ENCODE results near the gene MAFF. TPM values are rescaled to one million over a fixed set of nuclear protein-coding genes. Genes with fewer than 3 reads are reported as not detected.

MAFF gene
- total and polyA plus RNA-seq, 9 of the 15 experiments (the other 6 are each of a cell fraction or from before 2014, with no cell fraction given), result 0.51 to 8.0 (median 5.4) TPM

GRCh38 chr22:38214302-38215056 is 12.7 kb downstream of the MAFF start (continued):
- peak; percentile 39; the same call in 1 of the 2 replicates for TF ChIP-seq KLF13 (tag; IDR thresholded peaks at IDR 0.05; ENCODE audit: borderline replicate concordance, low read depth)
- no peak for TF ChIP-seq ZBTB12 (CRISPR knock-in tag; IDR thresholded peaks at IDR 0.05)
- no peak for TF ChIP-seq CREBBP (IDR thresholded peaks at IDR 0.05; ENCODE audit: low read depth, low read length)
- no peak for TF ChIP-seq ZNF830 (CRISPR knock-in tag; IDR thresholded peaks at IDR 0.05)
- TF ChIP-seq TAL1 (IDR thresholded peaks at IDR 0.05), result no peak
- peak; percentile 77 for TF ChIP-seq MYC (IDR thresholded peaks at IDR 0.05; ENCODE audit: low read depth, low read length)
- TF ChIP-seq MYC (CRISPR knock-in tag; IDR thresholded peaks at IDR 0.05; ENCODE audit: borderline replicate concordance, low read depth), result no peak
- TF ChIP-seq FOXJ2 (tag; IDR thresholded peaks at IDR 0.05), result no peak
- no peak for TF ChIP-seq HDGF (IDR thresholded peaks at IDR 0.05)
- TF ChIP-seq, protein P1, sequence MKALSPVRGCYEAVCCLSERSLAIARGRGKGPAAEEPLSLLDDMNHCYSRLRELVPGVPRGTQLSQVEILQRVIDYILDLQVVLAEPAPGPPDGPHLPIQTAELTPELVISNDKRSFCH (CRISPR knock-in tag; IDR thresholded peaks at IDR 0.05), result no peak
- TF ChIP-seq, protein P1 (tag; IDR thresholded peaks at IDR 0.05), result peak; percentile 68; the same call in 1 of the 2 replicates
- peak; percentile 27 for TF ChIP-seq SAP30 (IDR thresholded peaks at IDR 0.05; ENCODE audit: borderline replicate concordance, insufficient read depth, low read depth, low read length, poor library complexity, severe bottlenecking)
- no peak for TF ChIP-seq ZNF146 (CRISPR knock-in tag; IDR thresholded peaks at IDR 0.05; ENCODE audit: unreplicated experiment)
- peak in 2 of 3 experiments; percentile 44 to 62; a peak in 4 of 6 replicates for TF ChIP-seq CTCF (IDR thresholded peaks at IDR 0.05 in 2 of 3, conservative IDR thresholded peaks at IDR 0.05 in 1 of 3; ENCODE audit: insufficient read depth in 2 of 3, low read depth in 1 of 3, low read length in 3 of 3)
- TF ChIP-seq ZNF583 (CRISPR knock-in tag; IDR thresholded peaks at IDR 0.05), result no peak
- TF ChIP-seq MAZ (CRISPR knock-in tag; conservative IDR thresholded peaks at IDR 0.05 in 1 of 2, IDR thresholded peaks at IDR 0.05 in 1 of 2), result peak in 1 of 2 experiments; percentile 49; a peak in 2 of 4 replicates
- TF ChIP-seq PTTG1 (tag; IDR thresholded peaks at IDR 0.05; ENCODE audit: low read depth), result no peak
- TF ChIP-seq ZFP30 (CRISPR knock-in tag; IDR thresholded peaks at IDR 0.05; ENCODE audit: borderline replicate concordance), result no peak
- TF ChIP-seq PHB2 (IDR thresholded peaks at IDR 0.05; ENCODE audit: low read depth), result no peak
- no peak for TF ChIP-seq LCOR (CRISPR knock-in tag; IDR thresholded peaks at IDR 0.05)
- TF ChIP-seq IRF9 (tag; IDR thresholded peaks at IDR 0.05), result no peak
- no peak for TF ChIP-seq DEAF1 (CRISPR knock-in tag; IDR thresholded peaks at IDR 0.05)
